CD14-positive monocyte (primary cell): ENCODE results near the gene B3GLCT. TPM values are rescaled to one million over a fixed set of nuclear protein-coding genes. Genes with fewer than 3 reads are reported as not detected.

Experiments used
- DNase-seq, 3 donors: peaks; one replicate each; pipeline ENCODE4 v3.0.0-alpha.2; 2011 to 2022
- H2AFZ ChIP-seq: 2 replicates; pipeline ENCODE4 v1.6.0; 2012; ENCODE audit warnings: mild to moderate bottlenecking, low read depth, low read length, inconsistent platforms; ENCODE audit not compliant: insufficient read depth, poor library complexity, severe bottlenecking
- H3K27ac ChIP-seq, 2 donors: 1 replicate in 1 of 2; 2 replicates in 1 of 2; pipeline ENCODE4 v1.5.1; 2012 to 2013; ENCODE audit warnings: low read length in 2 of 2, control low read depth in 1 of 2, inconsistent platforms in 1 of 2, low read depth in 1 of 2, mild to moderate bottlenecking in 1 of 2
- H3K27me3 ChIP-seq, 2 donors: one replicate each; pipeline versions ENCODE4 v1.6.0 to v1.6.1; 2011 to 2013; ENCODE audit warnings: low read length in 2 of 2; ENCODE audit not compliant: control insufficient read depth in 2 of 2, insufficient read depth in 2 of 2
- H3K36me3 ChIP-seq, 2 donors: replicated peaks in 1 of 2; 1 replicate in 1 of 2; 2 replicates in 1 of 2; pipeline versions ENCODE4 v1.5.1 to v1.6.1; 2012 to 2013; ENCODE audit warnings: low read length in 2 of 2, control low read depth in 1 of 2, inconsistent platforms in 1 of 2, mild to moderate bottlenecking in 1 of 2; ENCODE audit not compliant: insufficient read depth in 2 of 2, control insufficient read depth in 1 of 2
- H3K4me1 ChIP-seq, 2 donors: 1 replicate in 1 of 2; 2 replicates in 1 of 2; pipeline versions ENCODE4 v1.5.1 to v1.6.1; 2012 to 2013; ENCODE audit warnings: low read length in 2 of 2, control low read depth in 1 of 2, inconsistent platforms in 1 of 2, mild to moderate bottlenecking in 1 of 2, moderate library complexity in 1 of 2; ENCODE audit not compliant: insufficient read depth in 2 of 2, control insufficient read depth in 1 of 2
- H3K4me2 ChIP-seq: replicated peaks from 2 replicates; pipeline ENCODE3; 2012; ENCODE audit warnings: low read length, moderate library complexity, mild to moderate bottlenecking; ENCODE audit not compliant: poor library complexity, severe bottlenecking; ENCODE audit errors: extremely low read depth
- H3K4me3 ChIP-seq, 3 experiments: fragments of 200-600 bp in 1 of 3; sonication (generic) in 1 of 3; replicated peaks in 1 of 3; 1 replicate in 2 of 3; 2 replicates in 1 of 3; pipeline ENCODE4 v1.5.1; 2011 to 2013; ENCODE audit warnings: low read length in 3 of 3, mild to moderate bottlenecking in 3 of 3, control low read depth in 2 of 3, low read depth in 2 of 3, inconsistent platforms in 1 of 3, moderate library complexity in 1 of 3
- H3K79me2 ChIP-seq: 2 replicates; pipeline ENCODE4 v1.6.0; 2012; ENCODE audit warnings: mild to moderate bottlenecking, control low read depth, inconsistent platforms, low read length, moderate library complexity; ENCODE audit not compliant: insufficient read depth
- H3K9ac ChIP-seq: 2 replicates; pipeline ENCODE4 v1.6.0; 2017; ENCODE audit warnings: low read length, mild to moderate bottlenecking; ENCODE audit not compliant: insufficient read depth, poor library complexity, severe bottlenecking
- H3K9me3 ChIP-seq, 2 donors: replicated peaks in 1 of 2; 1 replicate in 1 of 2; 2 replicates in 1 of 2; pipeline versions ENCODE4 v1.5.1 to v1.6.1; 2012 to 2013; ENCODE audit warnings: low read length in 2 of 2, control low read depth in 1 of 2; ENCODE audit not compliant: control insufficient read depth in 1 of 2, insufficient read depth in 1 of 2
- H4K20me1 ChIP-seq: 2 replicates; pipeline ENCODE4 v1.6.0; 2012; ENCODE audit warnings: mild to moderate bottlenecking, low read length, control low read depth, moderate library complexity; ENCODE audit not compliant: insufficient read depth
- H3K27ac Mint-ChIP-seq, 7 donors: one replicate each; pipeline ENCODE4 v1.8.0; 2020; ENCODE audit warnings: mild to moderate bottlenecking in 7 of 7, mixed read lengths in 7 of 7, moderate library complexity in 6 of 7, inconsistent platforms in 2 of 7
- H3K27me3 Mint-ChIP-seq, 3 donors: one replicate each; pipeline ENCODE4 v1.8.0; 2021 to 2022; ENCODE audit warnings: low read depth in 3 of 3, mild to moderate bottlenecking in 3 of 3, mixed read lengths in 3 of 3, moderate library complexity in 3 of 3, inconsistent platforms in 1 of 3
- H3K36me3 Mint-ChIP-seq, 2 donors: one replicate each; pipeline ENCODE4 v1.8.0; 2020; ENCODE audit warnings: mixed read lengths in 2 of 2, inconsistent platforms in 1 of 2, mild to moderate bottlenecking in 1 of 2
- H3K4me1 Mint-ChIP-seq: one replicate; pipeline ENCODE4 v1.8.0; 2020; ENCODE audit warnings: mild to moderate bottlenecking, mixed read lengths
- H3K4me3 Mint-ChIP-seq, 2 donors: one replicate each; pipeline ENCODE4 v1.8.0; 2020; ENCODE audit warnings: mild to moderate bottlenecking in 2 of 2, mixed read lengths in 2 of 2, moderate library complexity in 1 of 2
- H3K9me3 Mint-ChIP-seq, 7 donors: one replicate each; pipeline ENCODE4 v1.8.0; 2020 to 2022; ENCODE audit warnings: mixed read lengths in 7 of 7, mild to moderate bottlenecking in 6 of 7, moderate library complexity in 6 of 7, inconsistent platforms in 2 of 7
- WGBS: methylation state at CpG from one replicate; pipeline ENCODE4 v1.1.5; 2013; ENCODE audit warnings: missing lambda C conversion rate; ENCODE audit not compliant: insufficient coverage; 5-methylcytosine and 5-hydroxymethylcytosine counted together
- intact Hi-C, 2 donors: fragments of 100-400 bp; cut with micrococcal nuclease; formaldehyde crosslinking; loops; one replicate each; pipeline versions ENCODE4 v1.15.0 to v1.15.1; 2023
- polyA plus RNA-seq, 3 donors: library from polyadenylated mRNA; depleted of rRNA in 1 of 3; unstranded in 2 of 3; stranded (reverse) in 1 of 3; fragments of 300-500 nt in 2 of 3; fragments of >200 nt in 1 of 3; fragmentation: Illumina TruSeq in 2 of 3; gene quantifications; 1 replicate in 2 of 3; 2 replicates in 1 of 3; pipeline ENCODE4 v1.2.3, GENCODE V29; 2012 to 2021
- TF ChIP-seq, protein P1 (sequence below): fragments of 200-600 bp; IDR thresholded peaks from one replicate; pipeline ENCODE4 v1.8.0; 2022; ENCODE audit warnings: antibody characterized with exemption, mild to moderate bottlenecking

The B3GLCT gene
- polyA plus RNA-seq, 3 donors: 0.63 to 2.0 (median 2.0) TPM

DNA sequence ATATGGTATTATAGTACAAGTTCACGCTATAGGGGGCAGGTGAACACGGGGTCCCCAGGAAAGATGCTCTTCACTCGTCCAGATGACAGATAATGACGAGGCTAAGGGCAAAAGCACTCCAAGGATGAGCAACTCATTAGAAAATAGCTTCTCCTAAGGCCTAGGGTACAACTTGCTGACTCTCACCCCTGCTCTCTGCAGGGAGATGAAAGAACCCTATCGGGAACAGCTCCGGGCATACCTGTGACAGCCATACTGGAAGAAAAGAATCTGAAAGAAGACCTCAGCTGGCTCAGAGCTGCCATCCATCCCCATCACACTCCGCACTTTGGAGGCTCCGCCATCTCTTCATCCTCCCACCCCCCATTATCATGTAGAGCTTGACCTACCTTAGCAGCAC, 20.5 kb upstream of the B3GLCT start:
- peak overlapping the region in 2 of 7 donors; percentile 66 to 74 for H3K27ac Mint-ChIP-seq
- 94% methylated on average over 3 of the region's 8 CpGs for WGBS
- Histone ChIP-seq H2AFZ (no peak overlapping the region), H3K9ac (no peak overlapping the region), H3K36me3 (no peaks in the 10 kb centered on the region), H3K4me2 (no peak overlapping the region), H3K79me2 (no peaks in the 10 kb centered on the region), H3K4me3 (no peak overlapping the region), H3K9me3 (no peaks in the 10 kb centered on the region), H4K20me1 (no peaks in the 10 kb centered on the region), H3K4me1 (no peaks in the 10 kb centered on the region), H3K27ac (no peak overlapping the region), H3K27me3 (no peaks in the 10 kb centered on the region)
- TF ChIP-seq, protein P1, sequence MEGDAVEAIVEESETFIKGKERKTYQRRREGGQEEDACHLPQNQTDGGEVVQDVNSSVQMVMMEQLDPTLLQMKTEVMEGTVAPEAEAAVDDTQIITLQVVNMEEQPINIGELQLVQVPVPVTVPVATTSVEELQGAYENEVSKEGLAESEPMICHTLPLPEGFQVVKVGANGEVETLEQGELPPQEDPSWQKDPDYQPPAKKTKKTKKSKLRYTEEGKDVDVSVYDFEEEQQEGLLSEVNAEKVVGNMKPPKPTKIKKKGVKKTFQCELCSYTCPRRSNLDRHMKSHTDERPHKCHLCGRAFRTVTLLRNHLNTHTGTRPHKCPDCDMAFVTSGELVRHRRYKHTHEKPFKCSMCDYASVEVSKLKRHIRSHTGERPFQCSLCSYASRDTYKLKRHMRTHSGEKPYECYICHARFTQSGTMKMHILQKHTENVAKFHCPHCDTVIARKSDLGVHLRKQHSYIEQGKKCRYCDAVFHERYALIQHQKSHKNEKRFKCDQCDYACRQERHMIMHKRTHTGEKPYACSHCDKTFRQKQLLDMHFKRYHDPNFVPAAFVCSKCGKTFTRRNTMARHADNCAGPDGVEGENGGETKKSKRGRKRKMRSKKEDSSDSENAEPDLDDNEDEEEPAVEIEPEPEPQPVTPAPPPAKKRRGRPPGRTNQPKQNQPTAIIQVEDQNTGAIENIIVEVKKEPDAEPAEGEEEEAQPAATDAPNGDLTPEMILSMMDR: no peak
- no peak for DNase-seq
- intact Hi-C loops: no loop called here
- H3K4me1 Mint-ChIP-seq: peaks cover 6% of the 10 kb centered on the region
- peaks cover 5 to 12% (median 7%) of the 10 kb centered on the region in 7 donors for H3K9me3 Mint-ChIP-seq
- no peaks in the 10 kb centered on the region for H3K36me3 Mint-ChIP-seq
- H3K27me3 Mint-ChIP-seq: peaks cover 0 to 6% (median 0%) of the 10 kb centered on the region in 3 donors
- H3K4me3 Mint-ChIP-seq: no peak overlapping the region

DNA sequence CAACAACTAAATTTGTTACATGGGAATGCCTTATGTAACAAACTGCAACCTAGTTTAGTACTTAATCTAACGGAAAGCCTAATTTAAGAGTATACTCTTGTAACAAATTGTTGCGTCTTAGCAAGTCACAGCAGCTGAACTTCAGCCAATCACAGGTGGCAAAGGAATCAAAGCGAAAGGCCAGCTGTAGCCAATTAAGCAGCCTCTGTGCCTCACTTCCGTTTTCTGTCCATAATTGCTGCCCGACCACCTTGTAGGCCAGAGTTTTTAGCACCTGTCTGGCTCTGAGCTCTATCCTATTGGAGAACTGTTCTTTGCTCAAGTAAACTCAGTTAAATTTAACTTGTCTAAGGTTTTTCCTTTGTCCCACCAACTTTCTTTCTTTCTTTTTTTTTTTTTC, 20.0 kb upstream of the B3GLCT start:
- no peaks in the 10 kb centered on the region for H3K36me3 ChIP-seq
- H3K27ac ChIP-seq: no peak overlapping the region
- WGBS: 39% methylated on average over 5 of the region's 5 CpGs
- no peak overlapping the region for H3K4me3 ChIP-seq
- peaks cover 8% of the 10 kb centered on the region for H3K4me1 Mint-ChIP-seq
- no peaks in the 10 kb centered on the region for H3K9me3 ChIP-seq
- no peaks in the 10 kb centered on the region for H3K36me3 Mint-ChIP-seq
- peak overlapping the region; percentile 41 for H2AFZ ChIP-seq
- H3K27me3 ChIP-seq: no peaks in the 10 kb centered on the region
- H3K79me2 ChIP-seq: no peaks in the 10 kb centered on the region
- H3K4me2 ChIP-seq: no peak overlapping the region
- peak in 1 of 3 donors; percentile 6 for DNase-seq
- no peak overlapping the region for H3K9ac ChIP-seq
- no peaks in the 10 kb centered on the region for H4K20me1 ChIP-seq
- H3K4me3 Mint-ChIP-seq: no peak overlapping the region
- H3K4me1 ChIP-seq: no peaks in the 10 kb centered on the region
- TF ChIP-seq, protein P1: no peak
- intact Hi-C loops: no loop called here
- H3K27me3 Mint-ChIP-seq: peaks cover 0 to 6% (median 0%) of the 10 kb centered on the region in 3 donors
- no peak overlapping the region for H3K27ac Mint-ChIP-seq
- H3K9me3 Mint-ChIP-seq: peaks cover 5 to 12% (median 7%) of the 10 kb centered on the region in 7 donors
